ENCODE measurements around the gene THADA.

THADA gene

GRCh38 chr2:43212216-43212835 lies 383.5 kb downstream of the THADA start:
- no peak for DNase-seq (ENCODE audit: low read depth, low spot score)

GRCh38 chr2:43210467-43211303 lies 385.2 kb downstream of the THADA start:
- DNase-seq (ENCODE audit: low read depth, low spot score) = no peak

GRCh38 chr2:43210125-43210466 lies 385.7 kb downstream of the THADA start:
- DNase-seq (ENCODE audit: low read depth, low spot score) = no peak

- DNase-seq (ENCODE audit: low read depth, low spot score) = no peak
Measured at GRCh38 chr2:43209204-43209717, 386.6 kb downstream of the THADA start.

GRCh38 chr2:43207553-43208300 lies 388.1 kb downstream of the THADA start:
- no peak for DNase-seq (ENCODE audit: low read depth, low spot score)

- DNase-seq (ENCODE audit: low read depth, low spot score) = no peak
Measured at GRCh38 chr2:43206602-43207001, 389.2 kb downstream of the THADA start.

GRCh38 chr2:43203373-43203772 lies 392.5 kb downstream of the THADA start:
- DNase-seq (ENCODE audit: low read depth, low spot score) = no peak

- DNase-seq (ENCODE audit: low read depth, low spot score) = no peak
Measured at GRCh38 chr2:43202289-43202688, 393.5 kb downstream of the THADA start.

GRCh38 chr2:43201497-43201896 lies 394.3 kb downstream of the THADA start:
- DNase-seq (ENCODE audit: low read depth, low spot score) = no peak

GRCh38 chr2:43201016-43201415 lies 394.8 kb downstream of the THADA start:
- no peak for DNase-seq (ENCODE audit: low read depth, low spot score)

- DNase-seq (ENCODE audit: low read depth, low spot score) = no peak
Measured at GRCh38 chr2:43199492-43200488, 396.0 kb downstream of the THADA start.

GRCh38 chr2:43198263-43198662 lies 397.6 kb downstream of the THADA start:
- DNase-seq (ENCODE audit: low read depth, low spot score) = no peak

GRCh38 chr2:43197588-43197896 lies 398.3 kb downstream of the THADA start:
- DNase-seq (ENCODE audit: low read depth, low spot score) = no peak

GRCh38 chr2:43196768-43197587 lies 398.9 kb downstream of the THADA start:
- no peak for DNase-seq (ENCODE audit: low read depth, low spot score)

- no peak for DNase-seq (ENCODE audit: low read depth, low spot score)
Measured at GRCh38 chr2:43194121-43194869, 401.5 kb downstream of the THADA start.

- no peak for DNase-seq (ENCODE audit: low read depth, low spot score)
Measured at GRCh38 chr2:43193652-43194120, 402.2 kb downstream of the THADA start.

GRCh38 chr2:43192744-43193651 lies 402.8 kb downstream of the THADA start:
- no peak for DNase-seq (ENCODE audit: low read depth, low spot score)

- no peak for DNase-seq (ENCODE audit: low read depth, low spot score)
Measured at GRCh38 chr2:43191947-43192516, 403.8 kb downstream of the THADA start.
